B cell (primary cell): ENCODE results near the gene CRIM1.

Experiments
- EZH2 ChIP-seq: IDR thresholded peaks from 2 replicates; pipeline ENCODE4 v1.6.1; 2012; ENCODE audit warnings: borderline replicate concordance, low read depth, mild to moderate bottlenecking, moderate library complexity, low read length; ENCODE audit not compliant: insufficient read depth, poor library complexity, severe bottlenecking
- TF ChIP-seq, protein P1 (sequence below): fragments of 200-600 bp; IDR thresholded peaks from one replicate; pipeline ENCODE4 v1.8.0; 2022; ENCODE audit warnings: antibody characterized with exemption, mild to moderate bottlenecking

DNA sequence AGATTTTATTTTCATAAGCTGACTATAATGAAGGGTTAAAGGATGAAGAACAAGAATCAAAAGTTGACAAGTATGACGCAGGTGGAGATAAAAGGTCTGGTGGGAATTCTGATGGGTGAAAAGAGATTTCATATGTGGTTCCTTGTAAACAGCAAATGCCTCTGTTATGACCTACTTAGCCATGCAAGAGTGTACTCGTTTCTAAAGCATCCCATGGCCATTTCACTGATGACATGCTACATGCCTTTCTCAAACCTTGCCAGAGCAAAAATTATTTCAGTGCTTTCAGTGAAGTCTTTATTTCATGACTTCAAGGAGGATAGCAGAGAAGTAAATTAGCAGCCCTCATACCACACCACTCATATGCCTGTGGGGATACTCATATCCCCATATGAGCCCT is 170.6 kb downstream of the CRIM1 start:
- TF ChIP-seq, protein P1, sequence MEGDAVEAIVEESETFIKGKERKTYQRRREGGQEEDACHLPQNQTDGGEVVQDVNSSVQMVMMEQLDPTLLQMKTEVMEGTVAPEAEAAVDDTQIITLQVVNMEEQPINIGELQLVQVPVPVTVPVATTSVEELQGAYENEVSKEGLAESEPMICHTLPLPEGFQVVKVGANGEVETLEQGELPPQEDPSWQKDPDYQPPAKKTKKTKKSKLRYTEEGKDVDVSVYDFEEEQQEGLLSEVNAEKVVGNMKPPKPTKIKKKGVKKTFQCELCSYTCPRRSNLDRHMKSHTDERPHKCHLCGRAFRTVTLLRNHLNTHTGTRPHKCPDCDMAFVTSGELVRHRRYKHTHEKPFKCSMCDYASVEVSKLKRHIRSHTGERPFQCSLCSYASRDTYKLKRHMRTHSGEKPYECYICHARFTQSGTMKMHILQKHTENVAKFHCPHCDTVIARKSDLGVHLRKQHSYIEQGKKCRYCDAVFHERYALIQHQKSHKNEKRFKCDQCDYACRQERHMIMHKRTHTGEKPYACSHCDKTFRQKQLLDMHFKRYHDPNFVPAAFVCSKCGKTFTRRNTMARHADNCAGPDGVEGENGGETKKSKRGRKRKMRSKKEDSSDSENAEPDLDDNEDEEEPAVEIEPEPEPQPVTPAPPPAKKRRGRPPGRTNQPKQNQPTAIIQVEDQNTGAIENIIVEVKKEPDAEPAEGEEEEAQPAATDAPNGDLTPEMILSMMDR, result no peak
- TF ChIP-seq EZH2, result no peak
